Left ventricle myocardium inferior (tissue), 1 donor: ENCODE data around the gene GALE. TPM values are rescaled to one million over a fixed set of nuclear protein-coding genes. Genes with fewer than 3 reads are reported as not detected.
"Not testable (repeated sequence)": the region's sequence is repeated elsewhere in the genome, so short reads cannot be mapped to it uniquely, and the experiment has no call there.

Source experiments
- DNase-seq: peaks from one replicate; pipeline ENCODE4 v3.0.0-alpha.2; 2020
- H3K27ac ChIP-seq: fragments of 200-600 bp; replicated peaks from 2 replicates; pipeline ENCODE4 v1.8.0; 2021
- H3K27me3 ChIP-seq: fragments of 200-600 bp; 2 replicates; pipeline ENCODE4 v1.8.0; 2021; ENCODE audit warnings: low read depth
- H3K36me3 ChIP-seq: fragments of 200-600 bp; 2 replicates; pipeline ENCODE4 v1.8.0; 2021
- H3K4me1 ChIP-seq: fragments of 200-600 bp; 2 replicates; pipeline ENCODE4 v1.8.0; 2021
- H3K4me3 ChIP-seq: fragments of 200-600 bp; 2 replicates; pipeline ENCODE4 v1.8.0; 2021; ENCODE audit warnings: mild to moderate bottlenecking, moderate library complexity
- H3K9me3 ChIP-seq: fragments of 200-600 bp; replicated peaks from 2 replicates; pipeline ENCODE4 v1.8.0; 2021
- CTCF ChIP-seq: fragments of 200-600 bp; IDR thresholded peaks from 2 replicates; pipeline ENCODE4 v1.8.0; 2021; ENCODE audit warnings: antibody characterized with exemption, mild to moderate bottlenecking, borderline replicate concordance
- intact Hi-C: fragments of 100-400 bp; cut with micrococcal nuclease; formaldehyde crosslinking; loops from one replicate; pipeline ENCODE4 v1.11.0; 2022
- total RNA-seq: library from RNA; stranded (reverse); fragmentation: NEBNext Ultra II Directional; extraction: Animal tissue kit (Norgen Biotek cat#: 25700); gene quantifications from one replicate; pipeline ENCODE4 v1.2.1, GENCODE V29; 2021
- donor health status: DM: no; HTN: yes; CAD: no; lungs with severe emphysema.

The GALE gene
- total RNA-seq, 1 donor from 2014 or later, result 6.3 TPM

DNA sequence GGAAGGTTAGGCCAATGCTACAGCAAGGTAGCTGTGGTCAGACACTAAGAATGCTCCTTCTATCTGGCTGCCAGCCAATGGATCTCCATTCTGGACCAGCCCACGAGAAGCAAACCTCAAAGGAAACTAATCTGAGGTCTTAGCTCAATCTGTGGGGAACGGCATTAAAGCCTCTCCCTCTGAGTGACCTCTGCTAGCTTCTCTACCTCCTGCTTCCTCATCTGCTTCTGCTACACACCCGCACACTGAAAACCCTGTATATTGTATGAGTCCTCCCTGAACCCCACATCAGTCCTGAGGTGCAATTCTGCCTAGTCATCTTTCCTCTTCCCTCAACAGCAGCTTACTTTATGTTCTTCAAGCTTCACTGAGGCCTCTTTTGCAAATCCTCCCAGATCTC is 6.9 kb upstream of the GALE start:
- H3K4me1 ChIP-seq, result peaks cover 18% of the 10 kb centered on the region
- no peak for TF ChIP-seq CTCF
- H3K27ac ChIP-seq, result no peak overlapping the region
- intact Hi-C loops, result no loop called here
- DNase-seq, result no peak
- no peaks in the 10 kb centered on the region for H3K9me3 ChIP-seq
- H3K36me3 ChIP-seq, result peaks cover 48% of the 10 kb centered on the region
- no peak overlapping the region for H3K4me3 ChIP-seq
- no peaks in the 10 kb centered on the region for H3K27me3 ChIP-seq

DNA sequence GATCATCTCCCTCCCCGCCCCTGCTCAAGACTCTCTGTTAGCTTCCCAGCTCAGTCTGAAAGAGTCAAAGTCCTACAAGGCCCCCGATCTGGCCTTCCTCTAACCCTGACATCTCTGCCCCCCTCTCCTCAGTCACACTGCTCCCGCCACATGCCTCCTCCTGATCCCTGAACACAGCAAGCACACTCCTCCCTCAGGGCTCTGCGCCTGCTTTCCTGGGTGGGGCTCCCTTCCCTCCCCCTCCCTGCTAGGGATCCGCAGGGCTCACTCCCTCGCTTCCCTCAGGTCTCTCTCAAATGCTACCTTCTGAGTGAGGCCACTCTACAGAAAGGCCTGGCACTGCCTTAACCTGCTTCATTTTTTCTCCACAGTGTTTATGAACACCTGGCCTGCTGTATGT is 5.7 kb upstream of the GALE start:
- Histone ChIP-seq H3K27me3 (no peaks in the 10 kb centered on the region), H3K4me3 (no peak overlapping the region), H3K9me3 (no peaks in the 10 kb centered on the region), H3K27ac (no peak overlapping the region), H3K36me3 (peaks cover 37% of the 10 kb centered on the region), H3K4me1 (peaks cover 23% of the 10 kb centered on the region)
- DNase-seq, result no peak
- intact Hi-C loops, result no loop called here
- no peak for TF ChIP-seq CTCF

DNA sequence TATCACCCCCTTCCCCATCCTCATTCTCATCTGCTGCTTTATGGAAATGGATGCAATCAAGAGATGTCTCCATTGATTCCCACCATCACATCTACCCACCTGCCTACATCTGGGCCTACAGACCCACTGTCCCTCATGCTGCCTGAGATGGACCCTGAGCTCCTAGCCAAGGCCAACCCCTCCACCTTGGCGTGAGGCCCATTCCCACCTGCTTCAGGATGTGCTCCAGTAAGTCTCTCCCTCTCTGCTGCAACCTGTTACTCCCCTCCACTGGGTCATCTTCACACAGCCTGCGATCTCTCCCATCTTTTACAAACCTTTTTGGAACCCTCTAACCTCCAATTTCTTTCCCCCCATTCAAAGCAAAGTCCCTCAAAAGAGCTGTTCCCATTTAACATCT is 4.5 kb upstream of the GALE start:
- no peak for DNase-seq
- peaks cover 24% of the 10 kb centered on the region for H3K4me1 ChIP-seq
- intact Hi-C loops, result no loop called here
- H3K9me3 ChIP-seq, result no peaks in the 10 kb centered on the region
- peaks cover 35% of the 10 kb centered on the region for H3K36me3 ChIP-seq
- no peak overlapping the region for H3K27ac ChIP-seq
- H3K4me3 ChIP-seq, result no peak overlapping the region
- TF ChIP-seq CTCF, result no peak
- H3K27me3 ChIP-seq, result no peaks in the 10 kb centered on the region

- intact Hi-C loops, result no loop called here
- no peak for TF ChIP-seq CTCF
These were observed 3.8 kb upstream of the GALE start for GRCh38 chr1:23804183-23804835.

DNA sequence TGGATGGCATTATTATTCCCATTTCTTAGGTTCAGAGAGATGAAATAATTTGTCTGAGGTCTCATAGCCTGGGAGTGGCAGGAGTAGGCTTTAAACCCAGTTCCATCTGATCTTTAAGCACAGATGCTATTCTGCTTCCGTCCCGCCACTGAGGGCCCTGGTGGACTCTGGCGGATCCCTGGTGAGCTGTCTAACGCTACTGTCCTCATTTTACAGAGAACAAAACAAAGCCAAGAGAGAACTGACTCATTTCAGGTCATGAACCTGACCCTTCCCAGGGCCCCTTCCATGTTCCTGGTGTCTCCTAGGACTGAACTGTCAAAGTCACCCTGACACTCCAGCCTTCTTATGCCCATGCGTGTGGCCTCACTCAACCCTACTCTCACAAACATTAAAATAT is 3.1 kb upstream of the GALE start:
- Histone ChIP-seq H3K27me3 (no peaks in the 10 kb centered on the region), H3K9me3 (no peaks in the 10 kb centered on the region), H3K27ac (no peak overlapping the region), H3K4me3 (no peak overlapping the region), H3K36me3 (peaks cover 35% of the 10 kb centered on the region), H3K4me1 (peaks cover 32% of the 10 kb centered on the region)
- intact Hi-C loops, result no loop called here
- no peak for TF ChIP-seq CTCF
- DNase-seq, result no peak

More at GRCh38 chr1:23804183-23804835, 3.8 kb upstream of the GALE start:
- no peak for DNase-seq
- H3K4me3 ChIP-seq, result no peak overlapping the region
- H3K4me1 ChIP-seq, result peaks cover 26% of the 10 kb centered on the region
- no peaks in the 10 kb centered on the region for H3K9me3 ChIP-seq
- no peaks in the 10 kb centered on the region for H3K27me3 ChIP-seq
- H3K27ac ChIP-seq, result no peak overlapping the region
- peaks cover 35% of the 10 kb centered on the region for H3K36me3 ChIP-seq

DNA sequence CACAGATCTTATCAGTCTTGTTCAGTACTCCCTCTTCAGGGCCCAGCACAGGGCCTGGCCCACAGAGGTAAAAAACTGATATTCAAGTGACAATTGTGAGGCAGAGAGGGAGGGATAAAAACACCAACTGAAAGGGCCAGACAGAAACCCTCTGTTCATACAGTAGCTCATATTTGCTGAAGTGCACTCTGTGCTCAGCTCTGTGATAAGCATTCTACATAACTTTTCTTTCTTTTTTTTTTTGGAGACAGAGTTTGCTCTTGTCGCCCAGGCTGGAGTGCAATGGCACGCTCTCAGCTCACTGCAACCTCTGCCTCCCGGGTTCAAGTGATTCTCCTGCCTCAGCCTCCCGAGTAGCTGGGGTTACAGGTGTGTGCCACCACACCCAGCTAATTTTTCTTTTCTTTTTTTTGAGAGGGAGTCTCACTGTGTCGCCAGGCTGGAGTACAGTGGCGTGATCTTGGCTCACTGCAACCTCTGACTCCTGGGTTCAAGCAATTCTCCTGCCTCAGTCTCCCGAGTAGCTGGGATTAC is 2.3 kb upstream of the GALE start:
- H3K9me3 ChIP-seq, intact Hi-C loops, H3K4me3 ChIP-seq, H3K27me3 ChIP-seq, H3K27ac ChIP-seq, DNase-seq: not testable (repeated sequence)
- Histone ChIP-seq H3K36me3 (peaks cover 30% of the 10 kb centered on the region), H3K4me1 (peaks cover 40% of the 10 kb centered on the region)
